ENCODE measurements around the gene SLK.

SLK gene

GRCh38 chr10:104016661-104017060, 49.7 kb downstream of the SLK start:
- H3K4me3 ChIP-seq (ENCODE audit: low read length): no peak overlapping the region
- H3K4me1 ChIP-seq (ENCODE audit: insufficient read depth, low read length): no peaks in the 10 kb centered on the region
- no peak overlapping the region for H2AFZ ChIP-seq (ENCODE audit: low read depth, low read length)
- no peaks in the 10 kb centered on the region for H3K9me3 ChIP-seq (ENCODE audit: low read length)
- peaks cover 39% of the 10 kb centered on the region for H3K36me3 ChIP-seq (ENCODE audit: insufficient read depth, low read length)
- no peaks in the 10 kb centered on the region for H3K27me3 ChIP-seq (ENCODE audit: insufficient read depth, low read length)

- Histone ChIP-seq H3K36me3 (ENCODE audit: insufficient read depth, low read length) (peaks cover 53% of the 10 kb centered on the region), H3K4me1 (ENCODE audit: insufficient read depth, low read length) (no peaks in the 10 kb centered on the region), H3K27me3 (ENCODE audit: insufficient read depth, low read length) (no peaks in the 10 kb centered on the region), H2AFZ (ENCODE audit: low read depth, low read length) (no peak overlapping the region), H3K9me3 (ENCODE audit: low read length) (no peaks in the 10 kb centered on the region), H3K4me3 (ENCODE audit: low read length) (no peak overlapping the region)
These were observed 51.5 kb downstream of the SLK start for GRCh38 chr10:104018471-104018870.

- Histone ChIP-seq H3K27me3 (ENCODE audit: insufficient read depth, low read length) (no peaks in the 10 kb centered on the region), H3K4me3 (ENCODE audit: low read length) (no peak overlapping the region), H3K4me1 (ENCODE audit: insufficient read depth, low read length) (no peaks in the 10 kb centered on the region), H3K36me3 (ENCODE audit: insufficient read depth, low read length) (peaks cover 66% of the 10 kb centered on the region), H2AFZ (ENCODE audit: low read depth, low read length) (no peak overlapping the region), H3K9me3 (ENCODE audit: low read length) (no peaks in the 10 kb centered on the region)
These were observed 53.1 kb downstream of the SLK start for GRCh38 chr10:104020020-104020419.

- Histone ChIP-seq H3K4me3 (ENCODE audit: low read length) (no peak overlapping the region), H3K36me3 (ENCODE audit: insufficient read depth, low read length) (peaks cover 75% of the 10 kb centered on the region), H2AFZ (ENCODE audit: low read depth, low read length) (no peak overlapping the region), H3K27me3 (ENCODE audit: insufficient read depth, low read length) (no peaks in the 10 kb centered on the region), H3K4me1 (ENCODE audit: insufficient read depth, low read length) (no peaks in the 10 kb centered on the region), H3K9me3 (ENCODE audit: low read length) (no peaks in the 10 kb centered on the region)
These were observed 54.3 kb downstream of the SLK start for GRCh38 chr10:104021246-104021645.

- peaks cover 81% of the 10 kb centered on the region for H3K36me3 ChIP-seq (ENCODE audit: insufficient read depth, low read length)
- no peak overlapping the region for H2AFZ ChIP-seq (ENCODE audit: low read depth, low read length)
- H3K9me3 ChIP-seq (ENCODE audit: low read length): no peaks in the 10 kb centered on the region
- H3K4me1 ChIP-seq (ENCODE audit: insufficient read depth, low read length): no peaks in the 10 kb centered on the region
- H3K27me3 ChIP-seq (ENCODE audit: insufficient read depth, low read length): no peaks in the 10 kb centered on the region
- H3K4me3 ChIP-seq (ENCODE audit: low read length): no peak overlapping the region
These were observed 55.1 kb downstream of the SLK start for GRCh38 chr10:104022026-104022425.

GRCh38 chr10:104025524-104025923, 58.6 kb downstream of the SLK start:
- no peaks in the 10 kb centered on the region for H3K27me3 ChIP-seq (ENCODE audit: insufficient read depth, low read length)
- H3K36me3 ChIP-seq (ENCODE audit: insufficient read depth, low read length): peaks cover 58% of the 10 kb centered on the region
- no peaks in the 10 kb centered on the region for H3K4me1 ChIP-seq (ENCODE audit: insufficient read depth, low read length)
- no peak overlapping the region for H2AFZ ChIP-seq (ENCODE audit: low read depth, low read length)
- no peak overlapping the region for H3K4me3 ChIP-seq (ENCODE audit: low read length)
- no peaks in the 10 kb centered on the region for H3K9me3 ChIP-seq (ENCODE audit: low read length)

GRCh38 chr10:104026762-104027161, 59.8 kb downstream of the SLK start:
- Histone ChIP-seq H3K36me3 (ENCODE audit: insufficient read depth, low read length) (peaks cover 47% of the 10 kb centered on the region), H2AFZ (ENCODE audit: low read depth, low read length) (no peak overlapping the region), H3K27me3 (ENCODE audit: insufficient read depth, low read length) (no peaks in the 10 kb centered on the region), H3K4me3 (ENCODE audit: low read length) (no peak overlapping the region), H3K9me3 (ENCODE audit: low read length) (no peaks in the 10 kb centered on the region), H3K4me1 (ENCODE audit: insufficient read depth, low read length) (peaks cover 2% of the 10 kb centered on the region)

- H3K9me3 ChIP-seq (ENCODE audit: low read length): no peaks in the 10 kb centered on the region
- H3K4me1 ChIP-seq (ENCODE audit: insufficient read depth, low read length): peaks cover 11% of the 10 kb centered on the region
- no peak overlapping the region for H3K4me3 ChIP-seq (ENCODE audit: low read length)
- H2AFZ ChIP-seq (ENCODE audit: low read depth, low read length): no peak overlapping the region
- no peaks in the 10 kb centered on the region for H3K27me3 ChIP-seq (ENCODE audit: insufficient read depth, low read length)
- H3K36me3 ChIP-seq (ENCODE audit: insufficient read depth, low read length): peaks cover 33% of the 10 kb centered on the region
These were observed 61.2 kb downstream of the SLK start for GRCh38 chr10:104028146-104028545.

GRCh38 chr10:104028823-104029520, 62.0 kb downstream of the SLK start:
- H3K27me3 ChIP-seq (ENCODE audit: insufficient read depth, low read length): no peaks in the 10 kb centered on the region
- no peak overlapping the region for H2AFZ ChIP-seq (ENCODE audit: low read depth, low read length)
- no peak overlapping the region for H3K4me3 ChIP-seq (ENCODE audit: low read length)
- H3K4me1 ChIP-seq (ENCODE audit: insufficient read depth, low read length): peaks cover 11% of the 10 kb centered on the region
- no peaks in the 10 kb centered on the region for H3K9me3 ChIP-seq (ENCODE audit: low read length)
- peaks cover 25% of the 10 kb centered on the region for H3K36me3 ChIP-seq (ENCODE audit: insufficient read depth, low read length)

GRCh38 chr10:104029521-104029860, 62.6 kb downstream of the SLK start:
- no peak overlapping the region for H2AFZ ChIP-seq (ENCODE audit: low read depth, low read length)
- H3K9me3 ChIP-seq (ENCODE audit: low read length): no peaks in the 10 kb centered on the region
- no peak overlapping the region for H3K4me3 ChIP-seq (ENCODE audit: low read length)
- H3K4me1 ChIP-seq (ENCODE audit: insufficient read depth, low read length): peaks cover 16% of the 10 kb centered on the region
- H3K27me3 ChIP-seq (ENCODE audit: insufficient read depth, low read length): no peaks in the 10 kb centered on the region
- H3K36me3 ChIP-seq (ENCODE audit: insufficient read depth, low read length): peaks cover 20% of the 10 kb centered on the region

- peaks cover 21% of the 10 kb centered on the region for H3K4me1 ChIP-seq (ENCODE audit: insufficient read depth, low read length)
- H2AFZ ChIP-seq (ENCODE audit: low read depth, low read length): no peak overlapping the region
- peaks cover 4% of the 10 kb centered on the region for H3K36me3 ChIP-seq (ENCODE audit: insufficient read depth, low read length)
- H3K9me3 ChIP-seq (ENCODE audit: low read length): no peaks in the 10 kb centered on the region
- H3K4me3 ChIP-seq (ENCODE audit: low read length): no peak overlapping the region
- no peaks in the 10 kb centered on the region for H3K27me3 ChIP-seq (ENCODE audit: insufficient read depth, low read length)
These were observed 64.7 kb downstream of the SLK start for GRCh38 chr10:104031631-104032030.

GRCh38 chr10:104032144-104032775, 65.3 kb downstream of the SLK start:
- no peaks in the 10 kb centered on the region for H3K36me3 ChIP-seq (ENCODE audit: insufficient read depth, low read length)

GRCh38 chr10:104033401-104033930, 66.5 kb downstream of the SLK start:
- Histone ChIP-seq H3K36me3 (ENCODE audit: insufficient read depth, low read length) (no peaks in the 10 kb centered on the region), H2AFZ (ENCODE audit: low read depth, low read length) (no peak overlapping the region), H3K4me1 (ENCODE audit: insufficient read depth, low read length) (peaks cover 21% of the 10 kb centered on the region), H3K27me3 (ENCODE audit: insufficient read depth, low read length) (no peaks in the 10 kb centered on the region), H3K9me3 (ENCODE audit: low read length) (no peaks in the 10 kb centered on the region), H3K4me3 (ENCODE audit: low read length) (no peak overlapping the region)

More at GRCh38 chr10:104032144-104032775, 65.3 kb downstream of the SLK start:
- H3K4me1 ChIP-seq (ENCODE audit: insufficient read depth, low read length): peaks cover 21% of the 10 kb centered on the region
- H3K27me3 ChIP-seq (ENCODE audit: insufficient read depth, low read length): no peaks in the 10 kb centered on the region
- no peak overlapping the region for H3K4me3 ChIP-seq (ENCODE audit: low read length)
- H3K9me3 ChIP-seq (ENCODE audit: low read length): no peaks in the 10 kb centered on the region
- H2AFZ ChIP-seq (ENCODE audit: low read depth, low read length): no peak overlapping the region

All from neuron (in vitro differentiated cells).